ENCODE measurements around the gene ACSS1.

The ACSS1 gene

DNA sequence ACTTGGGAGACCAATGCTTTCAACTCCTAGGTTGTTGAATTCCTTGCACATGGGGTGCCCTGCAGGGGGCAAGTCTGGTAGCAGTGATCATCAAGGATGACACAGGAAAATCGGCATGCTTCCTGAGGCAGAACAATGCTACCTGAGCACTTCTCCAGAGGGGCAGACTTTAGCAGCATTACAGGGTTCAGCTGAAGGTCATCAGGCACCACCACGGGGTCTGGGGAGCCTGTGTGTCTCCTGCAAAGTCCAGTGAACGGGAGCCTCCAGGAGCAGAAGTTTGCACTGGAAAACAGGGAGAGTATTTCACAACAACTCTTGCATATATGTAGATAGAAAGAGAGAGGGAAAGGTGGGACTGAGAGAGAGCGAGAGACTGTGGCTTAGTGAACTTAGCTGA lies 13.8 kb upstream of the ACSS1 start:
- TF ChIP-seq, protein P1, sequence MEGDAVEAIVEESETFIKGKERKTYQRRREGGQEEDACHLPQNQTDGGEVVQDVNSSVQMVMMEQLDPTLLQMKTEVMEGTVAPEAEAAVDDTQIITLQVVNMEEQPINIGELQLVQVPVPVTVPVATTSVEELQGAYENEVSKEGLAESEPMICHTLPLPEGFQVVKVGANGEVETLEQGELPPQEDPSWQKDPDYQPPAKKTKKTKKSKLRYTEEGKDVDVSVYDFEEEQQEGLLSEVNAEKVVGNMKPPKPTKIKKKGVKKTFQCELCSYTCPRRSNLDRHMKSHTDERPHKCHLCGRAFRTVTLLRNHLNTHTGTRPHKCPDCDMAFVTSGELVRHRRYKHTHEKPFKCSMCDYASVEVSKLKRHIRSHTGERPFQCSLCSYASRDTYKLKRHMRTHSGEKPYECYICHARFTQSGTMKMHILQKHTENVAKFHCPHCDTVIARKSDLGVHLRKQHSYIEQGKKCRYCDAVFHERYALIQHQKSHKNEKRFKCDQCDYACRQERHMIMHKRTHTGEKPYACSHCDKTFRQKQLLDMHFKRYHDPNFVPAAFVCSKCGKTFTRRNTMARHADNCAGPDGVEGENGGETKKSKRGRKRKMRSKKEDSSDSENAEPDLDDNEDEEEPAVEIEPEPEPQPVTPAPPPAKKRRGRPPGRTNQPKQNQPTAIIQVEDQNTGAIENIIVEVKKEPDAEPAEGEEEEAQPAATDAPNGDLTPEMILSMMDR (IDR thresholded peaks at IDR 0.05; ENCODE audit: low read depth, low read length, missing control alignments) = no peak
- DNase-seq (ENCODE audit: low read depth) = no peak
- H3K4me3 ChIP-seq (ENCODE audit: low read depth, low read length) = no peak overlapping the region

DNA sequence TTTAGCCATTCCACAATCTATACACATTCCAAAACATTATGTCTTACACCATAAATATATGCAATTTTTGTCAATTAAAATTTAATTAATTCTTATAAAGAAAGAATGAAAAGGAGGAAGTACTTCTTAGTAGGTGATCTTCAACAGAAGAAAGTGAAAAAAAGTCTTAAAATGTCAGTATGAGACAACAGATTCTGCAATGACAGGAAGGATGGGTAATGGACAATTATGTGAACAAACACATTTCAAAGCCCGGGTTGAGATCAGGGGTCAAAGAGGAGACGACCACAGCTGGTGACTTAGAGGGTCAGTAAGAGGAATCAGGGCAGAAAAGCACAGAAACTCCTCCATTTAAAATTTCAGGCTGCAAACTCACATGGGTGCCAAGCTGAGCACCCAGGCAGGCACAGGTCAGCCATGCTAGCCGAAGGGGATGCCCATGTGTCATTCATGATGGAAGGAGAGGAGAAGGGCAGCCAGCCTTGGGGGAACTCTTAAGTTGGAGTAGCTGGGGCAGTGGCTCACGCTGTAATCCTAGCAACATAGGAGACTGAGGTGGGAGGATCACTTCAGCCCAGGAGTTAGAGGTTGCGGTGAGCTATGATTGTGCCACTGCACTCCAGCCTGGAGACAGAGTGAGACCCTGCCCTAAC lies 13.0 kb upstream of the ACSS1 start:
- TF ChIP-seq, protein P1 (IDR thresholded peaks at IDR 0.05; ENCODE audit: low read depth, low read length, missing control alignments) = no peak
- no peak for DNase-seq (ENCODE audit: low read depth)
- no peak overlapping the region for H3K4me3 ChIP-seq (ENCODE audit: low read depth, low read length)

DNA sequence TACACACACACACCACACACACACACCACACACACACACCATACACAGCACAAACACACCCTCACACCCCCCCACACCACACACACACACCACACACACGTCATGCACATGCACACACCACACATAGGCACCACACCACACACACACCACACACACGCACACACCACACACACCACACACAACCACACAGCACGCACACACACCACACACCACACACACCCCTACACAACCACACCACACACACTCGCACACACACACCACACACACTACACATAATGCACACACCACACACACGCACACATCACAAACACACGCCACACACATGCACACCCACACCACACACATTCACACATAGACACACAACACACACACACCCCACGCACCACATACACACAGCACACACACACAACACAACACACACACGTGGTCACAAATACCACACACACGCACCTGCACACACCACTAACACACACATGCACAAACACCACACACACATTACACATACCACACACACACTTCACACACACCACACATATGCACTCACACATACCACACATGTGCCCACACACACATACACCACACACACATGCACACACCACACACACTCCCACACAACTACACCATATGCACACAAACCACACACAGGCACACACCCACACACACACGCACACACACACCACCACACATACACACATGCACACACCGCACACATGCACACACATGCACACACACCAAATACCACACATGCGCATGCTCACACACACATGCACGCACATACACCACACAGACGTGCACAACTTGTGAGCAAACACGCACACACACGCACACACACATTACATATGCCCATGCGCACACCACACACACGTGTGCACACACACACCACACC lies 9.4 kb upstream of the ACSS1 start:
- TF ChIP-seq, protein P1 (IDR thresholded peaks at IDR 0.05; ENCODE audit: low read depth, low read length, missing control alignments) = no peak
- no peak overlapping the region for H3K4me3 ChIP-seq (ENCODE audit: low read depth, low read length)
- DNase-seq (ENCODE audit: low read depth) = no peak

DNA sequence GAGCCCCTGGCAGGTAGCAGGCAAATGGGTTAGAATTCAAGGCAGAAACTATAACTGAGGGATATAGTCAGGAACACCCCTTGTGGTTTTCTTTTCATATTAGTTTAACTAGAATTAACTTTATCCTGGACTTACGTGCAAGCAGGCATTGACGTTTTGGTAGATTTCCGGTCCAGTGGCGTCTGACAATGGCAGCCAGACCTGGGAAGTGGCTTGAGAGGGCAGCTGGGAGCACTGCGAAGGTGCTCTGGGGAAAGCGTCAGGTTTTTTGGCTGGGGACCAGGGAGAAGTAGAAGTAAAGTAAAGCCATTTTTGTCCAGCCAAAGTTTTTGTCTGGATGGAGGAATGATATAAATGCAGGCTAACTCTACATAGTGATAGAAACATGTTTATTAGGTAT lies 8.4 kb upstream of the ACSS1 start:
- no peak overlapping the region for H3K4me3 ChIP-seq (ENCODE audit: low read depth, low read length)
- no peak for DNase-seq (ENCODE audit: low read depth)
- TF ChIP-seq, protein P1 (IDR thresholded peaks at IDR 0.05; ENCODE audit: low read depth, low read length, missing control alignments) = no peak

DNA sequence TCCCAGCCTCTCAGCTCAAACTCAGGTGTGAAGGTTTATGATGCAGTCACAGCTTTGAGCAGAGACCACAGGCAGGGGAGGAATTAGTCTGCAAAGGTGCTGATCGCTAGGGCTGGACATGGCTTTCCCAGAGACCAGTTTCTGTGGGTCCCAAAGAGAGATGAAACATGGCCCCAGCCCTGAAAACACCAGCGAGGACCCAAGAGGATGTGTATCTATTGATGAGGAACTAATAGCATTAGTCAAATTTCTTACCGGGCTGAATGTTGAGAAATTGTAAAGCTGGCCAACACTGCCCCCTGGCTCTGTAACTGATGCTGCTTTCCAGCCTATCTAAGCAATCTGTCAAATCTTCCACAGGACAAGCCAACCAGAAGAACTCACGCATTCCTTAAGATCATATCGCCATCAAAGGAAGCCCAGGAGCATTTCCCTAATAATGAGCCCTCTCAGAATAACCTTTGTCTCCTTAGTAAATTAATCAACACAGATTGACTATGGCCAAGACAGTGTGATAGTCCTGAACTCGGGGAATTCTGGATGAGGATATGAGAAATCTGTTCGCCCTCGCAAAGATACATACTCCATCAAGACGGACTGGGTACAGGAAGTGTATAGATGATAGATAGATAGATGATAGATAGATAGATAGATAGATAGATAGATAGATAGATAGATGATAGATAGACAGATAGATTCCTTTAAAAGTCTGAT lies 7.8 kb upstream of the ACSS1 start:
- DNase-seq (ENCODE audit: low read depth) = no peak
- TF ChIP-seq, protein P1 (IDR thresholded peaks at IDR 0.05; ENCODE audit: low read depth, low read length, missing control alignments) = peak; percentile 74

DNA sequence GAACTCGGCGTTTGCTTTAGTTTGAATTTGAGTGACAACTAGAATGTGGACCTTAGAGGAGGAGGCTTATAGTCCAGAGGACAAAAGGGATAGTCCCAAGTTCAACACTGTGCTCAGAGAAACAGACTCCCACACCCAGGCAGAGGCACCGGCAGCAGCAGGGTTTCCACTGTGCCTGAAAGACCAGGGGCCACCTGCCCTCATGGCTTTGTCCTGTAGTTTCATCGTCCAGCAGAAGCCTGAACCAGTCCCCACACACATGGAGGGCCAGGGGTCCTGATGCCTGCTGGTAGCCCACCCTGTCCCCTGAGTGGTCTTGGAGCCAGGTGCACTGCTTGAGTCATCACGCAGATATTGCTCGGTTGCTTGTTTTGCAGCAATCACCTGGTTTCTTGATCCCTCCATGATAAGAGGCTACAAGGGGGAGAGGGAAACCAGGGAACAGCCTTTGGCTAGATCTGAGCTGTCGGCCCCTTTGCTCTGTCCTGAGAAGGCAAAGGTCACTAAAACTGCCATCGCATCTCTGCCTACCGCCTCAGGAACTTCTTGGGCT lies 7.2 kb upstream of the ACSS1 start:
- H3K4me3 ChIP-seq (ENCODE audit: low read depth, low read length) = no peak overlapping the region
- no peak for DNase-seq (ENCODE audit: low read depth)
- TF ChIP-seq, protein P1 (IDR thresholded peaks at IDR 0.05; ENCODE audit: low read depth, low read length, missing control alignments) = no peak

More for the DNA sequence above, 7.8 kb upstream of the ACSS1 start:
- H3K4me3 ChIP-seq (ENCODE audit: low read depth, low read length) = no peak overlapping the region
